SU-DHL-6 (cell line): ENCODE measurements around the gene PRPSAP1.
"Not testable (repeated sequence)": the region's sequence is repeated elsewhere in the genome, so short reads cannot be mapped to it uniquely, and the experiment has no call there.

ENCODE experiments used
- H2AFZ ChIP-seq: fragments of 200-600 bp; sonication (generic); 2 replicates; pipeline ENCODE4 v1.6.1; 2014; ENCODE audit warnings: low read depth, mild to moderate bottlenecking, moderate library complexity, mixed read lengths, antibody characterized with exemption, low read length; ENCODE audit not compliant: severe bottlenecking
- H3F3A ChIP-seq: fragments of 200-600 bp; shearing (Covaris generic); 2 replicates; pipeline ENCODE4 v1.6.0; 2016; ENCODE audit warnings: antibody characterized with exemption, mild to moderate bottlenecking; ENCODE audit not compliant: insufficient read depth
- H3K27ac ChIP-seq: fragments of 200-600 bp; sonication (generic); 2 replicates; pipeline ENCODE4 v1.5.1; 2016; ENCODE audit warnings: low read depth, mild to moderate bottlenecking, low read length, moderate library complexity, mixed read lengths
- H3K27me3 ChIP-seq: fragments of 200-600 bp; sonication (generic), shearing (Covaris generic); 2 replicates; pipeline ENCODE4 v1.6.0; 2014; ENCODE audit warnings: mild to moderate bottlenecking, low read length
- H3K36me3 ChIP-seq: fragments of 200-600 bp; sonication (generic); 2 replicates; pipeline ENCODE4 v1.6.1; 2014; ENCODE audit warnings: mild to moderate bottlenecking, low read length, mixed read lengths
- H3K4me2 ChIP-seq: fragments of 300-600, 200-600 bp; shearing (Covaris generic), sonication (generic); 2 replicates; pipeline ENCODE4 v1.6.0; 2014; ENCODE audit warnings: low read length, low read depth, mild to moderate bottlenecking; ENCODE audit not compliant: poor library complexity, severe bottlenecking
- H3K4me3 ChIP-seq: fragments of 200-600 bp; sonication (generic); 2 replicates; pipeline ENCODE4 v1.5.1; 2014; ENCODE audit warnings: antibody characterized with exemption, low read length, mild to moderate bottlenecking, mixed read lengths; ENCODE audit not compliant: insufficient read depth, poor library complexity, severe bottlenecking
- H3K79me2 ChIP-seq: fragments of 200-600 bp; sonication (generic); 2 replicates; pipeline ENCODE4 v1.6.1; 2014; ENCODE audit warnings: mild to moderate bottlenecking, low read length, moderate library complexity; ENCODE audit not compliant: insufficient read depth
- H3K9ac ChIP-seq: fragments of 200-600 bp; sonication (generic); 2 replicates; pipeline ENCODE4 v1.7.0; 2014; ENCODE audit warnings: mild to moderate bottlenecking, low read length
- H3K9me2 ChIP-seq: fragments of 200-600 bp; sonication (generic); replicated peaks from 2 replicates; pipeline ENCODE4 v1.6.1; 2014; ENCODE audit warnings: low read length; ENCODE audit not compliant: insufficient read depth
- H3K9me3 ChIP-seq: fragments of 200-600 bp; sonication (generic); 2 replicates; pipeline ENCODE4 v1.6.1; 2014; ENCODE audit warnings: low read length, mixed read lengths; ENCODE audit not compliant: insufficient read depth
- H4K20me1 ChIP-seq: fragments of 200-600 bp; sonication (generic); 2 replicates; pipeline ENCODE4 v1.6.1; 2014; ENCODE audit warnings: low read depth, mild to moderate bottlenecking, antibody characterized with exemption, low read length, moderate library complexity, mixed read lengths
- EZH2phosphoT487 ChIP-seq: fragments of 200-600 bp; sonication (generic), shearing (Covaris generic); conservative IDR thresholded peaks from 2 replicates; pipeline ENCODE4 v1.6.1; 2018; ENCODE audit warnings: mild to moderate bottlenecking, antibody characterized with exemption, low read length, moderate library complexity, mixed read lengths
- TF ChIP-seq, protein P1 (sequence below): fragments of 200-600 bp; sonication (generic); IDR thresholded peaks from one replicate; pipeline ENCODE4 v1.5.1; 2017; ENCODE audit warnings: antibody characterized with exemption, mild to moderate bottlenecking, low read length, moderate library complexity; ENCODE audit not compliant: insufficient read depth, poor library complexity, severe bottlenecking

The PRPSAP1 gene

GRCh38 chr17:76365256-76365903 is 11.7 kb upstream of the PRPSAP1 start:
- Histone ChIP-seq H3K9ac (no peak overlapping the region), H3K36me3 (no peaks in the 10 kb centered on the region), H3K27me3 (no peaks in the 10 kb centered on the region), H3F3A (no peaks in the 10 kb centered on the region), H3K4me2 (no peak overlapping the region), H3K27ac (no peak overlapping the region), H4K20me1 (no peaks in the 10 kb centered on the region), H3K9me2 (no peaks in the 10 kb centered on the region), H3K79me2 (no peaks in the 10 kb centered on the region), H3K4me3 (no peak overlapping the region), H2AFZ (no peak overlapping the region), H3K9me3 (no peaks in the 10 kb centered on the region)
- TF ChIP-seq, protein P1, sequence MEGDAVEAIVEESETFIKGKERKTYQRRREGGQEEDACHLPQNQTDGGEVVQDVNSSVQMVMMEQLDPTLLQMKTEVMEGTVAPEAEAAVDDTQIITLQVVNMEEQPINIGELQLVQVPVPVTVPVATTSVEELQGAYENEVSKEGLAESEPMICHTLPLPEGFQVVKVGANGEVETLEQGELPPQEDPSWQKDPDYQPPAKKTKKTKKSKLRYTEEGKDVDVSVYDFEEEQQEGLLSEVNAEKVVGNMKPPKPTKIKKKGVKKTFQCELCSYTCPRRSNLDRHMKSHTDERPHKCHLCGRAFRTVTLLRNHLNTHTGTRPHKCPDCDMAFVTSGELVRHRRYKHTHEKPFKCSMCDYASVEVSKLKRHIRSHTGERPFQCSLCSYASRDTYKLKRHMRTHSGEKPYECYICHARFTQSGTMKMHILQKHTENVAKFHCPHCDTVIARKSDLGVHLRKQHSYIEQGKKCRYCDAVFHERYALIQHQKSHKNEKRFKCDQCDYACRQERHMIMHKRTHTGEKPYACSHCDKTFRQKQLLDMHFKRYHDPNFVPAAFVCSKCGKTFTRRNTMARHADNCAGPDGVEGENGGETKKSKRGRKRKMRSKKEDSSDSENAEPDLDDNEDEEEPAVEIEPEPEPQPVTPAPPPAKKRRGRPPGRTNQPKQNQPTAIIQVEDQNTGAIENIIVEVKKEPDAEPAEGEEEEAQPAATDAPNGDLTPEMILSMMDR, result peak; percentile 42
- no peak for TF ChIP-seq EZH2phosphoT487

DNA sequence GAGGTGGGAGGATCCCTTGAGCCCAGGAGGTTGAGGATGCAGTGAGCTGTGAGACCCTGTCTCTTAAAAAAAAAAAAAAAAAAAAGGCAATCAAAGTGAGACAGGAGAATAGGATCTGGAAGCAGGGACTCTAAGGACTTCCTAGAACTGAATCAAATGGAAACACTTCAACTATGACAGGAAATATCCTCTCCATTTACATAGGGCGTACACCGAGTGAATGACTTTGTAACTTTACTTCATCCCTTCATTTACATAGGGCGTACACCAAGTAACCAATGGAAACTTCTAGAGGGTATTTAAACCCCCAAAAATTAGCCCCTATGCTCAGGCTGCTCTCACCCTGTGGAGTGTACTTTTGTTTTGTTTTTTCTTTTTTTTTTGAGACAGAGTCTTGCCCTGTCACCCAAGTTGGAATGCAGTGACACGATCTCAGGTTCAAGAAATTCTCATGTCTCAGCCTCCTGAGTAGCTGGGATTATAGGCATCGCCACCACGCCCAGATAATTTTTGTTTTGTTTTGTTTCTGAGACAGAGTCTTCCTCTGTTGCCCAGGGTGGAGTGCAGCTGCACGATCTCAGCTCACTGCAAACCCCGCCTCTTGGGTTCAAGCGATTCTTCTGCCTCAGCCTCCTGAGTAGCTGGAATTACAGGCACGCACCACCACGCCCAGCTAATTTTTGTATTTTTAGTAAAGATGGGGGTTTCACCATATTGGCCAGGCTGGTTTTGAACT is 9.6 kb upstream of the PRPSAP1 start:
- no peaks in the 10 kb centered on the region for H4K20me1 ChIP-seq
- H2AFZ ChIP-seq, result no peak overlapping the region
- H3K4me3 ChIP-seq, result no peak overlapping the region
- no peaks in the 10 kb centered on the region for H3K36me3 ChIP-seq
- H3K27ac ChIP-seq, result no peak overlapping the region
- no peak for TF ChIP-seq EZH2phosphoT487
- TF ChIP-seq, protein P1, result no peak
- H3K27me3 ChIP-seq, result no peaks in the 10 kb centered on the region
- no peaks in the 10 kb centered on the region for H3K9me2 ChIP-seq
- H3K9ac ChIP-seq, result no peak overlapping the region
- H3K4me2 ChIP-seq, result no peak overlapping the region
- no peaks in the 10 kb centered on the region for H3K9me3 ChIP-seq
- no peaks in the 10 kb centered on the region for H3F3A ChIP-seq
- H3K79me2 ChIP-seq, result no peaks in the 10 kb centered on the region

- no peak for TF ChIP-seq EZH2phosphoT487
- TF ChIP-seq, protein P1, result no peak
- no peaks in the 10 kb centered on the region for H3K79me2 ChIP-seq
- H2AFZ ChIP-seq, result no peak overlapping the region
- H3K27me3 ChIP-seq, result no peaks in the 10 kb centered on the region
- H3K27ac ChIP-seq, result no peak overlapping the region
- H3K9ac ChIP-seq, result no peak overlapping the region
- no peaks in the 10 kb centered on the region for H4K20me1 ChIP-seq
- no peaks in the 10 kb centered on the region for H3K9me2 ChIP-seq
- no peaks in the 10 kb centered on the region for H3F3A ChIP-seq
- no peaks in the 10 kb centered on the region for H3K36me3 ChIP-seq
- no peak overlapping the region for H3K4me2 ChIP-seq
- H3K4me3 ChIP-seq, result no peak overlapping the region
- H3K9me3 ChIP-seq, result no peaks in the 10 kb centered on the region
These were observed 6.7 kb upstream of the PRPSAP1 start for GRCh38 chr17:76360461-76360860.

GRCh38 chr17:76359776-76360175 is 6.1 kb upstream of the PRPSAP1 start:
- H2AFZ ChIP-seq, H4K20me1 ChIP-seq, H3K9me3 ChIP-seq, H3K36me3 ChIP-seq, H3K27ac ChIP-seq, H3K27me3 ChIP-seq, H3K4me3 ChIP-seq, H3K9ac ChIP-seq, H3F3A ChIP-seq, H3K9me2 ChIP-seq, H3K79me2 ChIP-seq, H3K4me2 ChIP-seq: not testable (repeated sequence)
